ENCODE data around the gene SYNGR3.
A peak's percentile ranks its signal among the peaks of the same experiment; 100 is the strongest.

- TF ChIP-seq CTCF (IDR thresholded peaks at IDR 0.05; ENCODE audit: low read length) (peak; percentile 39), EZH2 (optimal IDR thresholded peaks at IDR 0.05; ENCODE audit: low read depth, low read length) (no peak)
These were observed 6.0 kb upstream of the SYNGR3 start, which contains the start of gene GFER for GRCh38 chr16:1983544-1984346.

Measured in MM.1S (cell line).